NCI-H128 (cell line): ENCODE results near the gene SEL1L3.

Experiments used
- DNase-seq: peaks from one replicate; lab custom pipeline; 2025; ENCODE audit not compliant: unreplicated experiment; lab: John Stamatoyannopoulos, UW

Gene SEL1L3

DNA sequence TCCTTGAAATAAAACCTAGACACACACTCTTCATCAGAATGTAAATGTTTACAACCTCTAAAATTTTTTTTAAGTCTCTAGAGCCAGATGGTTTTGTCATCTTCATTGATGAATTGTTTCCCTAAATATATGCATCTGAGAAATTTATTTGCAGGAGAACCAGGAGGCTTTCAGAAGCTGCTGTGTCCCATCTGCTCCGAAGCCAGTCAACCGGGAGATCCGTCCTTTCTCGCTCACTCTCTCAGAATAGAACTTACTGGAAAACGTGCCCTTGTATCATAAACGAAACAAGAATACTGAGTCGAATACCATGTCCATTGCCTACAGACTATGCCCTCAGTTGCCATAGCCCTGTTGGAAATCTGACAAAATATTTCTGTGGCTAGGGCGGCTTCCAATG is 103.7 kb downstream of the SEL1L3 start:
- no peak for DNase-seq

DNA sequence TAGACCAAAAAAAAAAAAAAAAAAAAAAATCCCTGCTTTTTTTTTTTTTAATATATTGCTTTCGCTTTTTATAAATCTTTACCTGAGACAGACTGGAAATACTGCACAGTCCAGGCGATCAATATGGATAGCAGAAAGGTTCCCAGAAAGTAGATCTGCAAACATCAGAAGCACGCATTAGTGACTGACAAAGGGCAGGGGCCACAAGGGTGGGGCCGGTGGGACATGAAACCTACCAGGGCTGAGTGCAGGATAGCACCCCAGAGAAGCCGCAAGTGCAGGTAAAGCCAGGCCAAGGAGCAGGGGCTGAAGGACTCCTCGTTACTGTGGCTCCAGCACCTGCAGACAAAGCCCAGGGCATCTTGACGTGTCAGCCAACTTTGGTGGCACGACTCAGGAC is 105.3 kb downstream of the SEL1L3 start:
- no peak for DNase-seq

DNA sequence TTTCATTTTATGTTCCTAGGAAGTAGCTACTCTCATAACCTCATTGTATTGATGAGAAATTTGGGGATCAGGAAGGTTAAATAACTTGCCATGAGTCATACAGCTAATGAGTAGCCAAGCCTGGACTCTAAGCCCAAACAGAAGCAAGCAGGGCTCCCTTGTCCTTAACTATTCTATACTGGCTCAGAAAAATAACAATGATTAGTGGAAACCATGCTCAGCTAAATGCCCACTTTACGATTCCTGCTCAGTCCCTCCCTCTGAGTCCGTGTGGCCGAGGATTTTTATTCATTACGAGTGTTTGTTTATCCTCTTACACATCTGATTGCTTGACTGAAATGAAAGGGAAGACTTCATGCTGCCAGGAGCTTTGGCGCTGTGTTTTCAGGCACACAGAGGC is 106.3 kb downstream of the SEL1L3 start:
- no peak for DNase-seq

DNA sequence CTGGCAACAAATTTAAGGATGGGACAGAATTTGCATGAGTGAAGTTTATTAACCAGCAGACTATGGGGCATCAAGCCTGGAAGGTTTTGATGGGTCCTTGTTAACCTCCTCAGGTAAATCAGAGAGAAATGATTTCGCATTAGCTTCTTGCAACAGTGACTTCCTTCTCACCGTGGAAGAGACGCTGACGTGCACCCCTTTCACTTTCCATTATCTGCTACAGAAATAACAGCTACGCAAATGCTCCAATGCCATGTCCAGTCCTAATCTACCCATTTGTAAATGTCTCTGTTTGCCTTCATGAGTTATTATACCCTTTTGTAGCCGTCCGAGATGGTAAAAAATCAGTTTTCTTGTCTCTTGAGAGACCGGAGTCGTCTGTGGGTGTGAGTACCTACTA is 106.9 kb downstream of the SEL1L3 start:
- no peak for DNase-seq

DNA sequence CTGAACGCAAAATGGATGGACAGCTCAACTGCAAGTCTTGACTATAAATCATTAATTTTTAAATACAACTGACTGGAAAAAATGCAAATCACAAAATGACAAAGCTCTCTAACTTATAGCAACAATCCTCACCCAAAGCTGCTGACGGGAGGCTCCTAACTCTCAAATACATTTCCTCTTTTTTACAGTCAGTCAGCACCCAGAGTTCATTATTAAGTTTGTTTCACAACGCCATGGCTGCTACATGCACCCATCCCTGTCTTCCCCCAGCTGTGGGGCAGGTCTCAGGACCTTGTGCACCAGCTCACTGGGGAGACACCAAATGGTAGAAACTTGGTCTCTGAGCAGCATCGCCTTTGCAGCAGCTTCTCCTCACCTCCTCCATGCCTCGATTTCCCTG is 109.5 kb downstream of the SEL1L3 start:
- no peak for DNase-seq

DNA sequence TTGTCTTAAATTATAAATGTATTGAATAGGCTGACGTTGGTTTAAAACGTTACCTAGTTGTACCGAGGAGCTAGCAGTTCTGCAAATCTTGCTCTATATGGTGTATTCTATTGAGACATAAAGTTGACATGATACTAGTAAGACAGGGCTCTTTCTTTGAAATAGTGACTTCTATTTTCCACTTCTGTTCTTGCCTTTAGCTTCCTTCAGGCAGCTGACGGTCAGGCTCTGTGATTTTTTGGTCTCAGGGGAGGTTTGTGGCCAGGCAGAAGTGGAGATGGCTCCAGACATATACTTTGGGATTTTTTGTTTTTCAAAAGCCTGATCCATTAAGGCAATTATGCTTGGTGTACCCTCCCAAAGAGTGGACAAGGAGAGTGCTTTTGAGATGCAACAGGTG is 111.9 kb downstream of the SEL1L3 start:
- DNase-seq = peak; percentile 1

DNA sequence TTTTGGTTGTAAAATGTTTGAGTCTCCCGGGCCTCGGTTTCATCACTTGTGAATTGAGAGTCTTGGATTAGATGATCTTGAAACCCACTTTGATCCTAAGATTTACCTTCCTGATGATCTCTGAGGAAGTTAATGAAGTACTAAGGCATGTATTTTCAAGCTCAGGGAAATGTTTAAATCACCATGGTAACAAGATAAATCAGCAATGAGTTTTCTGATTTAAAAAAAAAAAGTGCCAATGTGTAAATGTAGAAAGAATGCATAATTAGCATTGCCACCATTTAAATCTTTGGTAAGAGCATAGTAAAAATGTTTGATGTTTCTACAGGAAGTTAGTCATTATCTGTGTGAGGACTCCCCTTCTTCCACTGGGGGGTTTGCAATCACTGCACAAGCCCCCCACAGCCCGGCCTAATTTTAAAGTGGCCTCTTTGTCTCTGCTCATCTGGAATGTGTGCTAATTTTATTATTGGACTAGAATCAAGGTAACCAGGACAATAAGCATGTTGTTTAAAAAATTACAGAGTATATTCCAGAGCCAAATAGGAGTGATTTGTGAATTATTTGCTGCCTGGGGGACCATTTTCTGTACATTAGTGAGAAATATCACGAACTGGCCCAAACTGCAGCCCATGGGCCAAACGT is 113.5 kb downstream of the SEL1L3 start:
- DNase-seq = no peak

DNA sequence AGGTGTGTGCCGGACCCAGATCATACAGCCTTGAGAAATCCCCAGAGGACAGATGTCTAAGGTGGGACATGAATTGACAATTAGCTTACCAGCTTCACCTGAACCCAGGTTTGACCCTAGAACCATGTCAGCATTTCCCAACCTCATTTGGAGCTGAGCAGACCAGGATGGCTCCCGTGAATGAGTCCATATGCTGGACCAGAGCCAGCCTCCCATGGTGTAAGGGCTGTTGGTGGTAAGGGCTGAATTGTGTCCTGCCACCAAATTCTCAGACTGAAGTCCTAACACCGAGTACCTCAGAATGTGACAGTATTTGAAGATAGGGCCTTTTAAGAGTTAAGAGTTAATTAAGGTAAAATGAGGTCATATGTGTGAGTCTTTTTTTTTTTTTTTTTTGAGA is 118.8 kb downstream of the SEL1L3 start:
- DNase-seq = no peak

DNA sequence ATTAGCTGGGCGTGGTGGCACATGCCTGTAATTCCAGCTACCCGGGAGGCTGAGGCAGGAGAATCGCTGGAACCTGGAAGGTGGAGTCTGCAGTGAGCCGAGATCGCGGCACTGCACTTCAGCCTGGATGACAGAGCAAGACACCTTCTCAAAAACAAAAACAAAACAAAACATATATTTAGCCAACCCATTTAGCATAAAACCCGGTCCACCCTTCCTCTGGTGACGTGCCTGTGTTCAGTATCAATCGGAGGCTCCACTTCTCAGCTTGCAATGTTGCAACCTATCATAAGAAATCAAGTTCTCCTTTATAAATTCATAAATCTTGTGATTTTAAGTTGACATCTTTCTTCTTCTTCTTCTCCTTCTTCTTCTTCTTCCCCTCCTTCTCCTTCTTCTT is 133.2 kb downstream of the SEL1L3 start:
- no peak for DNase-seq

DNA sequence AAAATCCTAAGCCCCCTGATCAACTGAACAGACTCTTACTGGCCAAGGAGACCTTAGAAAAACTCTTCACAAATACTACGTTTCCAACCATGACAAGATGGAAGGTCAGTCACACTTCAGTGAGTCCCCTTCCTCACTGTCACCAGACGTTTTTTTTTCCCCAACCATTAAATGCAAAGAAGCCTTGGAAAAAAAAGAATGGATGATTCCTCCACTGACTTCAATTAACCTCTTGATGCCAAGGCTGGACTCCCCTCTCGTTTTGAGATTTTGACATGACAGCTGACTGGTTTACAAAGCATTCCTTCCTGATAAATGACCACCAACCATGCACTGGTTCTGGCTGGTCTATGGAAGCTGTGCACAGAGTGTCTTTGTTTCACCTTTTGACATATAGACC is 133.9 kb downstream of the SEL1L3 start:
- no peak for DNase-seq

DNA sequence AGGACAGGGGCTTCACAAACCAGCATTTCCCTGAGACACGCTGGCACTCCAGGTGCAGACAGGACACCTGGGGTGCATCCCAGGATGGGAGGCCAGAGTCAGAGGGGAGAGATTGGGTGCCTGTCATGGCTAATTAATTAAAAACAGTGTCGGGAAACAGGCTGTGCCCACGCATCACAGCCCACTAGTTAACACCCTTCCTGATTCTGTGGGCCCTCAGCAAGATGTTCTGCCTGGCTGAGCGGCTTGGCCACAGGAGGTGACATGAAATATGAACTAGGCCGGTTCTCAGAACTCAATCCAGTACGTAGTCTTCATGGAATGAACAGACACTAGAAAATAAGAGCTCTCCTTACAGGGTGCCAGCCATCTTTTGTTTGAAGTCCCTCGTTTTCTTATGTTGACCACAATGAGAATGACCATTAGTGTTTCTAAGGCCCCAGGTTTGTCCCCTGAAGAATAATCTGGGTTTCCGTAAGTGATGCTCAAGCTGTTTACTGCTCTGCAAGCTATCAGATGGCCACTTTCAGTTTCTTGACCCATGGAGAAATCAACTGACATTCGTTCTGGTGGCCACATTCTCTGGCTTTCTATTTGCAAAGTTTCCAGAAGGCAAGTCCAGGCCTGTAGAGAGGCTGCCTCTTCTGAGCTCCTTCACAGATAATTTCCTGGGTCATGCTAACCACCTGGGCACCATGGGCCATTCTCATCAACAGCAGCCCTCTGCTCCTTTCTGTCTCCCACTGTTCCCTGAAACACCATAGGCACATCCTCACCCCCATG is 134.9 kb downstream of the SEL1L3 start:
- no peak for DNase-seq

DNA sequence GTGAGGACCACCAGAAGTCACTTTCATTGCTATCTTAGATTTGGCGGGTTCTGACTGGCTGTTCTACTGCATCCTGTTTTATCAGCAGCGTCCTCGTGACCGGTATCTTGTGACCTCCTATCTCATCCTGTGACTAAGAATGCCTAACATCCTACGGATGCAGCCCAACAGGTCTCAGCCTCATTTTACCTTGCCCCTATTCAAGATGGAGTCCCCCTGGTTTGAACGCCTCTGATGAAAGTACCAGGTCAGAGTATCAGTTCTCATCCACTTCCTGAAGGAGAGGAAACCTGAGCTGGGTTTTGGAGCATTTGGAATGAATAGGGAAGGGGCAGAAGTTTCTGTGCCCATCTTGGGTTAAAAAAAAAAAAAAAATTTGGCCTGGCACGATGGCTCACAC is 136.9 kb downstream of the SEL1L3 start:
- no peak for DNase-seq

DNA sequence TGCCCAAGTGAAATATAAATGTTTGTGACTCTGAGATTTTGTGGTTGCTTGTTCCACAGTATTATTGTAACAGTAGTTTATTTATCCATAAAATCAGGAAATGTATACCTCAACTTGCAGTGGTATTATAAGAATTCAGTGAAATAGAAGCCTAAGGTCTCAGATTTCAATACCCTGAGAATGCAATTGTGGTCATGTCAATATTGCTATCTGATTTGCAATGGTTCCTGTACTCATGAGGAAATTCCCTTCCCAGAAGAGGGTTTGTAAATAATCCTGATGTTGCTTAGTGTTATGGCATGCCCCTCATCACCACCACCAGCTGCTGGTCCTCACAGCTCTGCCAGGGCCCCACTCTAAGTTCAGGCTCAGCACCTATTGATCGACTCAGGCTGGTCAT is 139.4 kb downstream of the SEL1L3 start:
- no peak for DNase-seq

DNA sequence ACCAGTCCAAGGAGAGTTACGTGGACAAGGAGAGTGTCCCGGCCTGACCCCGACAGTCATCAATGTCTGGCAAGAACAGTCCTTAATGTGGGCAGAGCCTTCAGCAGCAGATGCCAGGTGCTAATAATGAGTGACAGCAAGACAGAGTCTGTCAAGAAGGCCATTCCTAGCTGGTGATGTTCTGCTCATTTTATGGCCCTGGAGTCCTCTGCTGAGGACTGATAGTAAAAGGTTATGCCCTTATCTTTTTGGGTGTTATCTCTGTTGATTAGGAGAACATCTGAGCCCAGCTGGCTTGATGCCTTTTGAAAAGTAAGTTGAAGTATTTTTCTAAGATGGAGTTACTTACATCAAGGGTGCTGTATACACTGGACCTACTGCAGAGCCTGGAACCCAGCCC is 139.8 kb downstream of the SEL1L3 start:
- no peak for DNase-seq

DNA sequence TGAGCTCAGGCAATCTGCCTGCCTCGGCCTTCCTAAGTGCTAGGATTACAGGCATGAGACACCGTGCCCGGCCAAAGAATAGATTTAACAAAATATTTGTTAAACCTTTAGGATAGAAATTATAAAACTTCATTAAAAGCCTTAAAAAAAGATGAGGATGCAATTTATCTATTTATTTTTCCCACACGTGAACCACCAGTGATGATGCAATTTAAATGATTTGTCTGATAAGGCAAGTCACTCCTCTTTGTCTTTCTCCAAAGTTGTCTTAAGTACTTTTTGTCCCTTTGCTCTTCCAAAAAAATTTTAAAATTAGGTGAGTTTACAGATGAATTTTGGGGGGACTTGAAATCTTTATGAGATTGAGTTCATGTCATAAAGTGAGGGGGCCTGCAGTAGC is 149.0 kb downstream of the SEL1L3 start:
- no peak for DNase-seq

DNA sequence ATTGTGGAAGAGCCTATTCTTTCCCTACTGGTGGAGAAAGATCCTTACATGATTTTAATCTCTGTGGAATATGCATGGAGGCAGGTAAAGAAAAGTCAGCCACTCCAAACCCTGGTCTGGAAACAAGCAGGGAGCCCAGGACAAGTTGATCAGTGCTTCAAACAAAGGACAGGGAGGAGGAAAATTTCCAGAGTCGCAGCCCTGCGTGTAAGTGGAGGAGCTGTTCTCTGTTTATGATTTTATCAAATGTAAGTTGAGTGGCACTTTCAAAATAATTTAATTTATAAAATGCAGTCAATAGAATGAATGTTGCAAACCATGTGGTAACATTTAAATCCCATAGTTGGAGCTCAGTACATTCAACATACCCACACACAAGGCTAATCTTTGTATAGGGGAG is 150.2 kb downstream of the SEL1L3 start:
- no peak for DNase-seq

DNA sequence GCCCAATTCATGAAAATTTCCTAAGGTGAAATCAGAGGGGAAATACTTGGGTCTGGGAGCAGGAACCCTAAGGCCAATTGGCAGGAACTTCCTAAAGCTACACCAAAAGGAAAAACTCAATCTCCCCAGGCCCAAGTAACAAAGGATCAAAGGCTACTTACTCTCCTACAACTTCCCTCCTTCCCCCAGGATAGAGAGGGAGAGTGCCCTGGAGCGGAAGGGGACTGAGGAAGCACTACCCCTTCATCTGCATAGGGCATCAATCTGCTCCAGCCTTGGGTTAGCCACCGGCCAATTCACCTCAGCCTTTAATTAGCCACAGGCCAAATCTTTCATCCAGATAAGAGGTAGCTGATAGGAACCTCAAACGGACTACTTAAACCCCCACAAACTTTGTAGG is 152.2 kb downstream of the SEL1L3 start:
- no peak for DNase-seq

DNA sequence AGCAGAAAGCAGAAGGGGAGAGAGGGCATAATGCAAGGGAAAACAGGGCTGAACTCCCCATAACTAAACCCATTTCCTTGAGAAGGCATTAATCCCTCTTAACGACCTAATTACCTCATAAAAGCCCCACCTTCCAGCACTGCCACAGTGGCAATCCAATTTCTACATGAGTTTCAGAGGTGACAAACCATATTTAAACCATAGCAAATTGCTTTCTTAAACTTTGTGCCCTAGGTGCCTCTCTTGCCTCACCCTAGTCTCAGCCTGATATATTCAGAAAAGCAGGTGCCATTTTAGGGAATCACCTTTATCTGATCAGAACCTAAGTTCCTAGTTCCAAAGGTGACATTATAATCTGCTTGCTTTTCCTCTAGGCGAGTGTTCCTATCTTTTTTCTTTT is 158.3 kb downstream of the SEL1L3 start:
- no peak for DNase-seq

DNA sequence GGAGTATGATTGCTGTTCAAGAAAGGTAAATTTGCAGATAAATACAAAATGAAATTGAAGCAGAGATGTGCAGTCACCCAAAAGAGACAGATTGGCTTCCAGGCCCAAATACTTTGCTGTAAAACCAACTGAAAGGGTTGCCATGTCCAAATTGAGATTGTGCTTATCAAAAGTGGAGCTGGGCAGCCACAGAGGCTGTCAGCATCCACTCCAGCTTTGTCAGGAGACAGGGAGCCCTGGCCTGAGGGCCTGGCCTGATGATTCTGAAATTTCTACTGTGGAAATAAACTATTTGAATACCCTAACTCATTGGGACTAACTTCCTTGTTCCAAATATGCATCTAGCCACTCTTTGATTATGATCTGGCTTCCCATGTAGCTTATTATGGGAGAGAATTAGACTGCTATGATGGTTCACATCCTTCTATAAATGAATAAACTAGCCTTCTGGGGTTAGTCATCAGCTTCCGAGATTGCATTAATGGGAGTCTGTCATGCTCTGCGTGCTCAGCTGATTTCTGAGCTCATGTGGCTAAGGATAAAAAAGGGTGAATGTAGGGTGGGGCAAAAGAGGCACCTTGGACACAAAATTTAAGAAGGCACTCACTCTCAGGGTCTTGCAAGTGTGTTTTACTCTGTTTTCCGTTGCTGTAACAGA is 158.9 kb downstream of the SEL1L3 start:
- no peak for DNase-seq

DNA sequence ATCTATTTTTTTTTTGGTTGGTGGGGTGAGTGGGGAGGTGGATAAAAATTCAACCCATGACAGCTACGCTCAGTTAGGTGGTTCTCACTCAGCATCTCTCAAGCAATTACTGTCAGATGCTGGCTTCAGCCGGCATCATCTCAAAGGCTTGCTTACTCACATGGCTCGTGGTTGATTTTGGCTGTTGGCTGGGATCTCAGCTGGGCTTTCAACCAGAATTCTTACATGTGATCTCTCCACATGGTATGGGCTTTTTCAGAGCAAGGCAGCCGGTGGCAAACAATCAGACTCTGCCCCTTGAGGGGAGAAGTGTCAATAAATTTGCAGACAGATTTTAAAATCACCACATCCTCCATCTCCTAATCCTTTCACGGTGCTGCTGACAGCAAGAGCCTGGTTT is 159.9 kb downstream of the SEL1L3 start:
- DNase-seq = no peak

DNA sequence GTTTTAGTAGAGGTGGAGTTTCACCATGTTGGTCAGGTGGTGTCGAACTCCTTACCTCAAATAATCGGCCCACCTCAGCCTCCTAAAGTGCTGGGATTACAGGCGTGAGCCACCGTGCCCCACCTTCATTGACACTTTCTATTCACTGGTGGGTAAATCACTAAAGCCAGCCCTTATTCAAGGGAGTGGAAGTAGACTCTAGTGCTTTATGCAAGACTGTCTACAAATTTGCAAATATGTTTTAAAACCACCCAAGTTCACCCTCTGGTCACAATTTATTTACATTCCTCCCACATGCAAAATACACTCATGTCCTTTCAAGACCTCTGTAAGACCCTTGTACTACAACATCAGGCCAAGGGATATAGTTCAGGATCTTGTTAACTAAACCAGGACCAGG is 162.1 kb downstream of the SEL1L3 start:
- no peak for DNase-seq

DNA sequence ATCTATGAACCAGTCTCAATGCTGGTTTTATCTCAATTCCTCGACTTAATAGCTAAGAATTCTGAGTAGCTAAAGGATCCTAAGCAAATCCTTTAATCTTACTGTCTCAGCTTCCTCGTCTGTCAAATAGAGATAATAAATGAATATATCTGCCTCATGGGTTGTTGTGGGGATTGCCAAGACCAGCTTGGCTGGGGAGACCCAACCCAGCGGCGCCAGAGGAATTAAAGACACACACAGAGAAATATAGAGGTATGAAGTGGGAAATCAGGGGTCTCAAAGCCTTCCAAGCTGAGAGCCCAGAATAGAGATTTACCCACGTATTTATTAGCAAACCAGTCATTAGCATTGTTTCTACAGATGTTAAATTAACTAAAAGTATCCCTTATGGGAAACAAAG is 165.3 kb downstream of the SEL1L3 start:
- no peak for DNase-seq
